GM12892 (cell line): ENCODE data around the gene CASP9.

Experiments
- POLR2A ChIP-seq: IDR thresholded peaks from 2 replicates; pipeline ENCODE4 v1.6.1; 2011; ENCODE audit warnings: low read depth, low read length, control low read depth
- POLR2AphosphoS5 ChIP-seq: IDR thresholded peaks from 2 replicates; pipeline ENCODE4 v1.6.1; 2011; ENCODE audit warnings: low read depth, low read length, control low read depth
- TAF1 ChIP-seq: IDR thresholded peaks from 2 replicates; pipeline ENCODE4 v1.6.1; 2011; ENCODE audit warnings: low read depth, mild to moderate bottlenecking, control low read depth, low read length, borderline replicate concordance

DNA sequence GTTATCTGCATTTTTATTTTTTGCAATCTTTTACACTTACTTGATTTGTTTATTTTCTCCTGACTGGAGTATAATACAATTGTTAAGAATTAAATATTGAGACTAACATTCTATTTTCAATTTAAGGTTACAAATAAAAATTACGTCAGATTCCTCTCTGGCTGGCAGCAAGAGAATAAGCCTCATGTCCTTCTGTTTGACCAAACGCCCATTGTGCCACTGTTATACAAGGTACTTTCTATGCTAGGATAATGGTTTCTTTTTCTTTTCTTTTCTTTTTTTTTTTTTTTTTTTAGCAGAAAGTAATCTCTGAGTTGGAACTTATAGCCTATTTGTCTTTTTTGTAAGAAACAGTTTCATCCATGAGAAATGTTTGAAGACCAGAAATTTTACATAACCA, 22.6 kb upstream of the CASP9 start:
- TF ChIP-seq POLR2A (no peak), POLR2AphosphoS5 (no peak), TAF1 (no peak)
